K562 (cell line): ENCODE data around the gene NSMCE1. TPM values are rescaled to one million over a fixed set of nuclear protein-coding genes. Genes with fewer than 3 reads are reported as not detected.

Source experiments
- BHLHE40 ChIP-seq: IDR thresholded peaks from 2 replicates; pipeline ENCODE4 v1.6.1; 2011; ENCODE audit warnings: low read length, improper control_type of control experiment
- BRD4 ChIP-seq: fragments of 200-600 bp; sonication (generic); IDR thresholded peaks from 2 replicates; pipeline ENCODE4 v1.6.1; 2017; ENCODE audit warnings: inconsistent platforms
- CREM ChIP-seq: IDR thresholded peaks from 2 replicates; pipeline ENCODE4 v1.6.1; 2014; ENCODE audit warnings: antibody characterized with exemption, low read depth
- DPF2 ChIP-seq: fragments of 450-650 bp; IDR thresholded peaks from 2 replicates; pipeline ENCODE4 v1.6.1; 2016
- E2F6 ChIP-seq, 2 experiments: IDR thresholded peaks; 2 replicates each; pipeline ENCODE4 v1.6.1; 2011; ENCODE audit warnings: borderline replicate concordance in 1 of 2, control low read depth in 1 of 2, low read depth in 1 of 2, low read length in 1 of 2, mild to moderate bottlenecking in 1 of 2, mixed read lengths in 1 of 2, moderate library complexity in 1 of 2; ENCODE audit not compliant: insufficient read depth in 1 of 2, insufficient read length in 1 of 2, poor library complexity in 1 of 2, severe bottlenecking in 1 of 2; ENCODE audit errors: extremely low read depth in 1 of 2
- ERF ChIP-seq: fragments of 450-650 bp; formaldehyde crosslinking; IDR thresholded peaks from 2 replicates; pipeline ENCODE4 v1.4.0; 2020; ENCODE audit warnings: mild to moderate bottlenecking, mixed read lengths
- ESRRA ChIP-seq: fragments of 450-650 bp; IDR thresholded peaks from 2 replicates; pipeline ENCODE4 v1.6.1; 2014; ENCODE audit warnings: low read depth, mild to moderate bottlenecking, moderate library complexity, borderline replicate concordance
- JUND ChIP-seq, 2 experiments: IDR thresholded peaks; 2 replicates in 1 of 2; 3 replicates in 1 of 2; pipeline ENCODE4 v1.6.1; 2011; ENCODE audit warnings: borderline replicate concordance in 2 of 2, low read depth in 2 of 2, low read length in 2 of 2, improper control_type of control experiment in 1 of 2, missing biosample characterization in 1 of 2, missing genetic modification characterization in 1 of 2, missing genetic modification reagents in 1 of 2
- MECOM ChIP-seq: fragments of 250-450 bp; sonication (Bioruptor Pico); IDR thresholded peaks from 2 replicates; pipeline ENCODE4 v1.8.0; 2022; ENCODE audit warnings: inconsistent platforms
- PRDM10 ChIP-seq: fragments of 450-650 bp; IDR thresholded peaks from 2 replicates; pipeline ENCODE4 v1.6.1; 2018; ENCODE audit not compliant: partially characterized antibody
- SIRT6 ChIP-seq: IDR thresholded peaks from one replicate; pipeline ENCODE4 v1.6.1; 2012; ENCODE audit warnings: low read depth, mild to moderate bottlenecking, control low read depth, inconsistent platforms, low read length, moderate library complexity
- TBP ChIP-seq: optimal IDR thresholded peaks from 2 replicates; pipeline ENCODE3; 2011; ENCODE audit warnings: low read depth, low read length, improper control_type of control experiment
- TSHZ1 ChIP-seq: fragments of 250-450 bp; sonication (Bioruptor Pico); IDR thresholded peaks from 2 replicates; pipeline ENCODE4 v1.4.0; 2020; ENCODE audit warnings: mild to moderate bottlenecking, moderate library complexity
- ZBTB17 ChIP-seq: fragments of 450-650 bp; formaldehyde crosslinking; IDR thresholded peaks from 2 replicates; pipeline ENCODE4 v1.4.0; 2020; ENCODE audit warnings: mild to moderate bottlenecking
- ZNF133 ChIP-seq: fragments of 250-450 bp; sonication (Bioruptor Pico); IDR thresholded peaks from 2 replicates; pipeline ENCODE4 v1.4.0; 2020; ENCODE audit warnings: mild to moderate bottlenecking
- ZNF23 ChIP-seq: fragments of 250-450 bp; sonication (Bioruptor Pico); IDR thresholded peaks from 2 replicates; pipeline ENCODE4 v1.4.0; 2020; ENCODE audit warnings: mild to moderate bottlenecking
- ZNF584 ChIP-seq: fragments of 200-800 bp; sonication (Bioruptor generic); IDR thresholded peaks from 2 replicates; pipeline ENCODE4 v1.6.1; 2016; ENCODE audit warnings: low read depth, mild to moderate bottlenecking, missing genetic modification characterization, missing compliant biosample characterization
- ZNF644 ChIP-seq: fragments of 200-800 bp; sonication (Bioruptor generic); IDR thresholded peaks from 2 replicates; pipeline ENCODE4 v1.6.1; 2016; ENCODE audit warnings: low read depth, missing genetic modification characterization, missing compliant biosample characterization
- ZNF778 ChIP-seq: fragments of 450-650 bp; formaldehyde crosslinking; IDR thresholded peaks from 2 replicates; pipeline ENCODE4 v1.4.0; 2020; ENCODE audit warnings: mild to moderate bottlenecking, moderate library complexity
- polyA plus RNA-seq, 8 experiments: library from polyadenylated mRNA; depleted of rRNA in 4 of 8; stranded (reverse) in 5 of 8; unstranded in 3 of 8; fragments of >200 nt; fragmentation: Nextera tagmentation in 2 of 8; fragmentation: Illumina TruSeq in 1 of 8; extraction: Ambion mirVana in 2 of 8; extraction: Trizol in 1 of 8; gene quantifications; 2 replicates each; pipeline versions ENCODE4 v1.2.1 to v1.2.3, GENCODE V29; 2011 to 2014; ENCODE audit warnings: inconsistent platforms in 1 of 8, missing spikeins in 1 of 8
- total RNA-seq, 7 experiments: library from RNA; depleted of rRNA in 6 of 7; stranded (reverse); fragments of >200 nt in 6 of 7; fragmentation: Illumina TruSeq in 2 of 7; extraction: Trizol in 2 of 7; gene quantifications; 2 replicates each; pipeline versions ENCODE4 v1.2.1 to v1.2.3, GENCODE V29; 2011 to 2021; ENCODE audit warnings: low replicate concordance in 1 of 7

NSMCE1 gene
- total and polyA plus RNA-seq, 9 of the 15 experiments (the other 6 are each of a cell fraction or from before 2014, with no cell fraction given): 52.1 to 163 (median 61.5) TPM

- TF ChIP-seq PRDM10: peak; percentile 47
- 0 out of 2 replicates have a peak, but pooled peaks have one; percentile 3 for TF ChIP-seq ZBTB17
- TF ChIP-seq BHLHE40: peak; percentile 45; the same call in 1 of the 2 replicates
- TF ChIP-seq JUND (IDR thresholded peaks at IDR 0.05; ENCODE audit: borderline replicate concordance, low read depth, low read length): peak; percentile 51; the same call in 1 of the 2 replicates
- TF ChIP-seq JUND (tag; IDR thresholded peaks at IDR 0.05; ENCODE audit: borderline replicate concordance, low read depth, low read length): peak; percentile 12; the same call in 1 of the 3 replicates
- no peak for TF ChIP-seq MECOM (CRISPR knock-in tag)
- TF ChIP-seq ZNF23 (CRISPR knock-in tag): no peak
- TF ChIP-seq E2F6 (IDR thresholded peaks at IDR 0.05; ENCODE audit: borderline replicate concordance in 1 of 2, extremely low read depth in 1 of 2, insufficient read depth in 1 of 2, insufficient read length in 1 of 2, low read depth in 1 of 2, low read length in 1 of 2, poor library complexity in 1 of 2, severe bottlenecking in 1 of 2): no peak
- TF ChIP-seq DPF2: 0 out of 2 replicates have a peak, but pooled peaks have one; percentile 29
- TF ChIP-seq ESRRA: peak; percentile 63; the same call in 1 of the 2 replicates
- TF ChIP-seq TSHZ1: no peak
- peak; percentile 83 for TF ChIP-seq ZNF644 (tag)
- TF ChIP-seq ZNF778 (CRISPR knock-in tag): no peak
- no peak for TF ChIP-seq ZNF133 (CRISPR knock-in tag)
- TF ChIP-seq BRD4: peak; percentile 75; the same call in 1 of the 2 replicates
- TF ChIP-seq TBP: peak; percentile 90
- 0 out of 2 replicates have a peak, but pooled peaks have one; percentile 20 for TF ChIP-seq ERF (CRISPR knock-in tag)
- peak; percentile 76; the same call in 1 of the 2 replicates for TF ChIP-seq ZNF584 (CRISPR knock-in tag)
- TF ChIP-seq SIRT6: no peak
- peak; percentile 76 for TF ChIP-seq CREM
Observed at GRCh38 chr16:27198451-27199234, 69.9 kb downstream of the NSMCE1 start (continued).
